Esophagus (tissue), 2 donors: Measurements from ENCODE around the gene PCNX2. TPM values are rescaled to one million over a fixed set of nuclear protein-coding genes. Genes with fewer than 3 reads are reported as not detected.
"Not testable (repeated sequence)": the region's sequence is repeated elsewhere in the genome, so short reads cannot be mapped to it uniquely, and the experiment has no call there.

Experiments
- H3K27ac ChIP-seq, 2 donors: one replicate each; pipeline ENCODE4 v1.5.1; 2013; ENCODE audit warnings: low read depth in 2 of 2, mild to moderate bottlenecking in 2 of 2, inconsistent platforms in 1 of 2, low read length in 1 of 2, moderate library complexity in 1 of 2
- H3K27me3 ChIP-seq, 2 donors: one replicate each; pipeline ENCODE4 v1.6.1; 2013; ENCODE audit warnings: low read length in 2 of 2, control low read depth in 1 of 2, mild to moderate bottlenecking in 1 of 2; ENCODE audit not compliant: insufficient read depth in 2 of 2, control insufficient read depth in 1 of 2
- H3K36me3 ChIP-seq, 2 donors: one replicate each; pipeline ENCODE4 v1.6.1; 2013; ENCODE audit warnings: low read length in 1 of 2; ENCODE audit not compliant: control insufficient read depth in 2 of 2, insufficient read depth in 2 of 2
- H3K4me1 ChIP-seq, 2 donors: one replicate each; pipeline ENCODE4 v1.6.1; 2013; ENCODE audit warnings: low read length in 1 of 2; ENCODE audit not compliant: control insufficient read depth in 2 of 2, insufficient read depth in 2 of 2
- H3K4me3 ChIP-seq, 2 donors: one replicate each; pipeline ENCODE4 v1.5.1; 2013; ENCODE audit warnings: low read length in 2 of 2, mild to moderate bottlenecking in 2 of 2, low read depth in 1 of 2, moderate library complexity in 1 of 2
- H3K9me3 ChIP-seq, 2 donors: one replicate each; pipeline ENCODE4 v1.6.1; 2013; ENCODE audit warnings: mild to moderate bottlenecking in 2 of 2, low read depth in 1 of 2, low read length in 1 of 2, moderate library complexity in 1 of 2; ENCODE audit not compliant: control insufficient read depth in 2 of 2, insufficient read depth in 1 of 2
- WGBS, 2 donors: extraction: QIAGEN DNeasy Blood & Tissue Kit; methylation state at CpG; one replicate each; pipeline ENCODE4 v1.1.7; 2013; 5-methylcytosine and 5-hydroxymethylcytosine counted together
- polyA plus RNA-seq, 2 donors: library from polyadenylated mRNA; stranded (reverse); fragments of 200-250 nt; gene quantifications; one replicate each; pipeline ENCODE4 v1.2.3, GENCODE V29; 2013
- donor health status: healthy with polysubstance abuse.
- donor health status: Bipolar disorder and iron deficiency.

PCNX2 gene
- polyA plus RNA-seq, 2 donors, result 3.2 to 4.3 TPM

GRCh38 chr1:233006108-233006507, 289.4 kb downstream of the PCNX2 start:
- Histone ChIP-seq H3K9me3 (no peaks in the 10 kb centered on the region), H3K4me1 (no peaks in the 10 kb centered on the region), H3K4me3 (no peak overlapping the region), H3K27ac (no peak overlapping the region), H3K27me3 (no peaks in the 10 kb centered on the region), H3K36me3 (no peaks in the 10 kb centered on the region)
- 79% methylated on average over 6 of the region's 6 CpGs for WGBS, 2 donors

- Histone ChIP-seq H3K9me3 (no peaks in the 10 kb centered on the region), H3K27me3 (no peaks in the 10 kb centered on the region), H3K27ac (no peak overlapping the region), H3K4me1 (no peaks in the 10 kb centered on the region), H3K36me3 (no peaks in the 10 kb centered on the region), H3K4me3 (no peak overlapping the region)
- WGBS, 2 donors, result 88 to 89% methylated on average over 8 of the region's 8 CpGs
These were observed 289.8 kb downstream of the PCNX2 start for GRCh38 chr1:233005703-233006102.

GRCh38 chr1:233005156-233005555, 290.4 kb downstream of the PCNX2 start:
- H3K27me3 ChIP-seq, result no peaks in the 10 kb centered on the region
- H3K4me3 ChIP-seq, result no peak overlapping the region
- H3K4me1 ChIP-seq, result no peaks in the 10 kb centered on the region
- WGBS, 2 donors, result 91 to 96% methylated on average over 5 of the region's 5 CpGs
- no peak overlapping the region for H3K27ac ChIP-seq
- peaks cover under 1% of the 10 kb centered on the region in 2 donors for H3K36me3 ChIP-seq
- no peaks in the 10 kb centered on the region for H3K9me3 ChIP-seq

- no peak overlapping the region for H3K4me3 ChIP-seq
- H3K27ac ChIP-seq, result no peak overlapping the region
- peaks cover 3 to 4% of the 10 kb centered on the region in 2 donors for H3K36me3 ChIP-seq
- WGBS, 2 donors, result 92 to 94% methylated on average over 9 of the region's 9 CpGs
- H3K9me3 ChIP-seq, result no peaks in the 10 kb centered on the region
- H3K27me3 ChIP-seq, result no peaks in the 10 kb centered on the region
- no peaks in the 10 kb centered on the region for H3K4me1 ChIP-seq
These were observed 291.1 kb downstream of the PCNX2 start for GRCh38 chr1:233004451-233004850.

GRCh38 chr1:233003638-233004037, 291.9 kb downstream of the PCNX2 start:
- H3K9me3 ChIP-seq, H3K4me1 ChIP-seq, H3K36me3 ChIP-seq, H3K4me3 ChIP-seq, H3K27me3 ChIP-seq, H3K27ac ChIP-seq: not testable (repeated sequence)
- 96 to 98% methylated on average over 5 of the region's 5 CpGs for WGBS, 2 donors

GRCh38 chr1:232999956-233000625, 295.4 kb downstream of the PCNX2 start:
- peaks cover 9 to 15% of the 10 kb centered on the region in 2 donors for H3K36me3 ChIP-seq
- no peaks in the 10 kb centered on the region for H3K4me1 ChIP-seq
- H3K27ac ChIP-seq, result no peak overlapping the region
- 94 to 96% methylated on average over 16 of the region's 16 CpGs for WGBS, 2 donors
- no peak overlapping the region for H3K4me3 ChIP-seq
- H3K9me3 ChIP-seq, result no peaks in the 10 kb centered on the region
- H3K27me3 ChIP-seq, result no peaks in the 10 kb centered on the region

- Histone ChIP-seq H3K36me3 (peaks cover 9 to 15% of the 10 kb centered on the region in 2 donors), H3K27me3 (no peaks in the 10 kb centered on the region), H3K4me3 (no peak overlapping the region), H3K27ac (no peak overlapping the region), H3K9me3 (peaks cover 0 to 5% of the 10 kb centered on the region in 2 donors), H3K4me1 (no peaks in the 10 kb centered on the region)
- 78% methylated on average over 3 of the region's 3 CpGs for WGBS, 2 donors
These were observed 296.9 kb downstream of the PCNX2 start for GRCh38 chr1:232998646-232999045.

- peaks cover 0 to 6% of the 10 kb centered on the region in 2 donors for H3K9me3 ChIP-seq
- no peaks in the 10 kb centered on the region for H3K27me3 ChIP-seq
- WGBS, 2 donors, result 97% methylated on average over 15 of the region's 15 CpGs
- no peak overlapping the region for H3K4me3 ChIP-seq
- H3K27ac ChIP-seq, result no peak overlapping the region
- peaks cover 9 to 15% of the 10 kb centered on the region in 2 donors for H3K36me3 ChIP-seq
- no peaks in the 10 kb centered on the region for H3K4me1 ChIP-seq
These were observed 297.4 kb downstream of the PCNX2 start for GRCh38 chr1:232998138-232998537.

GRCh38 chr1:232996143-232996542, 299.4 kb downstream of the PCNX2 start:
- Histone ChIP-seq H3K27ac (no peak overlapping the region), H3K36me3 (peaks cover 9 to 15% of the 10 kb centered on the region in 2 donors), H3K4me1 (no peaks in the 10 kb centered on the region), H3K9me3 (peaks cover 0 to 6% of the 10 kb centered on the region in 2 donors), H3K4me3 (no peak overlapping the region), H3K27me3 (no peaks in the 10 kb centered on the region)
- 86 to 87% methylated on average over 2 of the region's 2 CpGs for WGBS, 2 donors

GRCh38 chr1:232995189-232995588, 300.3 kb downstream of the PCNX2 start:
- Histone ChIP-seq H3K4me1 (no peaks in the 10 kb centered on the region), H3K27ac (no peak overlapping the region), H3K9me3 (peaks cover 0 to 6% of the 10 kb centered on the region in 2 donors), H3K4me3 (no peak overlapping the region), H3K36me3 (peaks cover 9 to 14% of the 10 kb centered on the region in 2 donors), H3K27me3 (no peaks in the 10 kb centered on the region)
- 72 to 91% methylated on average over 2 of the region's 2 CpGs for WGBS, 2 donors
